GM23338 (cell line): ENCODE data around the gene ANO5. TPM values are rescaled to one million over a fixed set of nuclear protein-coding genes. Genes with fewer than 3 reads are reported as not detected.

Experiments used
- ATAC-seq: fragments of 200-7000 bp; cut with Tn5 transposase; 3 replicates; pipeline ENCODE4 v1.9.1; 2020
- DNase-seq: peaks from one replicate; pipeline ENCODE4 v3.0.0-alpha.2; 2015; ENCODE audit warnings: low spot score
- H2AFZ ChIP-seq: fragments of 200-600 bp; sonication (generic); 2 replicates; pipeline ENCODE4 v1.8.0; 2016; ENCODE audit warnings: antibody characterized with exemption, mild to moderate bottlenecking, moderate library complexity
- H3F3A ChIP-seq: fragments of 200-600 bp; sonication (generic); replicated peaks from 2 replicates; pipeline ENCODE4 v1.8.0; 2017; ENCODE audit warnings: antibody characterized with exemption, mixed run types, low read depth
- H3K27ac ChIP-seq: fragments of 200-600 bp; sonication (generic); 2 replicates; pipeline ENCODE4 v1.6.1; 2016; ENCODE audit warnings: low read depth
- H3K27me3 ChIP-seq: fragments of 200-600 bp; sonication (generic); 2 replicates; pipeline ENCODE4 v1.8.0; 2016; ENCODE audit warnings: mild to moderate bottlenecking, mixed run types, moderate library complexity; ENCODE audit not compliant: insufficient read depth
- H3K36me3 ChIP-seq: fragments of 200-600 bp; sonication (generic); 2 replicates; pipeline ENCODE4 v1.8.0; 2016; ENCODE audit warnings: mild to moderate bottlenecking; ENCODE audit not compliant: insufficient read depth
- H3K4me1 ChIP-seq: fragments of 200-600 bp; sonication (generic); 2 replicates; pipeline ENCODE4 v1.8.0; 2016; ENCODE audit warnings: mild to moderate bottlenecking, moderate library complexity; ENCODE audit not compliant: insufficient read depth
- H3K4me2 ChIP-seq: fragments of 200-600 bp; sonication (generic); 2 replicates; pipeline ENCODE4 v1.7.1; 2017; ENCODE audit warnings: mixed run types
- H3K4me3 ChIP-seq: fragments of 200-600 bp; sonication (generic); 2 replicates; pipeline ENCODE4 v1.6.1; 2016; ENCODE audit warnings: mixed run types
- H3K79me2 ChIP-seq: fragments of 200-600 bp; sonication (generic); replicated peaks from 2 replicates; pipeline ENCODE4 v1.8.0; 2017; ENCODE audit warnings: mild to moderate bottlenecking; ENCODE audit not compliant: insufficient read depth
- H3K9me2 ChIP-seq: fragments of 200-600 bp; sonication (generic); 2 replicates; pipeline ENCODE4 v1.8.0; 2017; ENCODE audit not compliant: insufficient read depth
- H4K20me1 ChIP-seq: fragments of 200-600 bp; sonication (generic); replicated peaks from 2 replicates; pipeline ENCODE4 v1.8.0; 2017; ENCODE audit warnings: mild to moderate bottlenecking; ENCODE audit not compliant: insufficient read depth
- H3K27ac Mint-ChIP-seq: 2 replicates; pipeline ENCODE4 v1.8.0; 2020; ENCODE audit warnings: inconsistent platforms, mild to moderate bottlenecking, moderate library complexity, mixed read lengths
- H3K27me3 Mint-ChIP-seq: 3 replicates; pipeline ENCODE4 v1.8.0; 2022; ENCODE audit warnings: low read depth, mild to moderate bottlenecking, moderate library complexity, mixed read lengths, inconsistent platforms; ENCODE audit not compliant: insufficient read depth, poor library complexity
- H3K36me3 Mint-ChIP-seq: 3 replicates; pipeline ENCODE4 v1.8.0; 2021; ENCODE audit warnings: low read depth, mild to moderate bottlenecking, inconsistent platforms, moderate library complexity, mixed read lengths
- H3K4me1 Mint-ChIP-seq: 3 replicates; pipeline ENCODE4 v1.8.0; 2020; ENCODE audit warnings: mild to moderate bottlenecking, inconsistent platforms, mixed read lengths
- H3K4me3 Mint-ChIP-seq: 3 replicates; pipeline ENCODE4 v1.8.0; 2021; ENCODE audit warnings: moderate library complexity, mild to moderate bottlenecking, inconsistent platforms, mixed read lengths
- H3K9me3 Mint-ChIP-seq: 3 replicates; pipeline ENCODE4 v1.8.0; 2020; ENCODE audit warnings: moderate library complexity, mild to moderate bottlenecking, inconsistent platforms, mixed read lengths
- CTCF ChIP-seq, 2 experiments: fragments of 200-600 bp in 1 of 2; sonication (generic) in 1 of 2; conservative IDR thresholded peaks; 2 replicates each; pipeline versions ENCODE4 v1.5.1 to v1.6.1; 2016 to 2017; ENCODE audit warnings: antibody characterized with exemption in 2 of 2, low read depth in 2 of 2, mild to moderate bottlenecking in 2 of 2, moderate library complexity in 1 of 2
- ETS1 ChIP-seq: IDR thresholded peaks from 2 replicates; pipeline ENCODE4 v1.6.1; 2016; ENCODE audit warnings: antibody characterized with exemption
- EZH2 ChIP-seq: fragments of 200-600 bp; sonication (generic); IDR thresholded peaks from one replicate; pipeline ENCODE4 v1.8.0; 2017; ENCODE audit warnings: antibody characterized with exemption, mild to moderate bottlenecking, low read depth; ENCODE audit not compliant: unreplicated experiment
- POLR2AphosphoS5 ChIP-seq: IDR thresholded peaks from 2 replicates; pipeline ENCODE4 v1.6.1; 2016; ENCODE audit warnings: antibody characterized with exemption, low read depth
- STAT1 ChIP-seq: IDR thresholded peaks from one replicate; pipeline ENCODE4 v1.6.1; 2016; ENCODE audit warnings: antibody characterized with exemption; ENCODE audit not compliant: unreplicated experiment
- ZNF462 ChIP-seq: fragments of 250-450 bp; sonication (Bioruptor Pico); IDR thresholded peaks from 2 replicates; pipeline ENCODE4 v1.5.0; 2020; ENCODE audit warnings: mild to moderate bottlenecking, moderate library complexity
- polyA plus RNA-seq: library from polyadenylated mRNA; unstranded; fragments of >200 nt; fragmentation: Nextera tagmentation; extraction: Ambion mirVana; gene quantifications from 2 replicates; pipeline ENCODE4 v1.2.1, GENCODE V29; 2016
- total RNA-seq: library from RNA; depleted of rRNA; stranded (reverse); fragments of >200 nt; shearing (Covaris generic); gene quantifications from 2 replicates; pipeline ENCODE4 v1.2.3, GENCODE V29; 2014

The ANO5 gene
- total and polyA plus RNA-seq, 2 experiments from 2014 or later = 1.8 to 8.3 TPM

GRCh38 chr11:22162756-22163155 lies 30.1 kb upstream of the ANO5 start:
- no peaks in the 10 kb centered on the region for H3K9me3 Mint-ChIP-seq
- Histone ChIP-seq H3F3A (no peaks in the 10 kb centered on the region), H3K27ac (no peak overlapping the region), H3K4me3 (no peak overlapping the region), H3K4me2 (no peak overlapping the region), H3K4me1 (no peaks in the 10 kb centered on the region), H3K79me2 (no peaks in the 10 kb centered on the region), H3K36me3 (no peaks in the 10 kb centered on the region), H3K9me2 (no peaks in the 10 kb centered on the region), H4K20me1 (no peaks in the 10 kb centered on the region), H3K27me3 (no peaks in the 10 kb centered on the region; the same call in 1 of the 2 replicates), H2AFZ (no peak overlapping the region)
- no peak for TF ChIP-seq CTCF (conservative IDR thresholded peaks at IDR 0.05; ENCODE audit: low read depth in 2 of 2)
- no peak for TF ChIP-seq EZH2
- no peak for TF ChIP-seq POLR2AphosphoS5
- no peak for TF ChIP-seq ZNF462
- TF ChIP-seq STAT1 = no peak
- no peak for TF ChIP-seq ETS1
- DNase-seq (no peak), ATAC-seq (no peak)
- H3K27me3 Mint-ChIP-seq = peaks cover 5% of the 10 kb centered on the region
- no peaks in the 10 kb centered on the region for H3K36me3 Mint-ChIP-seq
- no peaks in the 10 kb centered on the region for H3K4me1 Mint-ChIP-seq
- H3K4me3 Mint-ChIP-seq = no peak overlapping the region
- H3K27ac Mint-ChIP-seq = no peak overlapping the region
